GM12875 (cell line): Measurements from ENCODE around the gene S1PR3.

ENCODE experiments used
- H3K4me3 ChIP-seq: one replicate; pipeline ENCODE4 v1.5.1; 2011; ENCODE audit warnings: low read depth, low read length, control low read depth
- CTCF ChIP-seq: IDR thresholded peaks from 2 replicates; pipeline ENCODE4 v1.5.1; 2011; ENCODE audit warnings: low read depth, mild to moderate bottlenecking, control low read depth, inconsistent platforms, low read length, moderate library complexity, borderline replicate concordance; ENCODE audit not compliant: insufficient read depth

Gene S1PR3

GRCh38 chr9:89044881-89045280 lies 53.6 kb downstream of the S1PR3 start:
- no peak for TF ChIP-seq CTCF
- no peak overlapping the region for H3K4me3 ChIP-seq

- no peak overlapping the region for H3K4me3 ChIP-seq
- no peak for TF ChIP-seq CTCF
Observed at GRCh38 chr9:89046832-89047231, 55.6 kb downstream of the S1PR3 start.

GRCh38 chr9:89047667-89048066 lies 56.4 kb downstream of the S1PR3 start:
- H3K4me3 ChIP-seq: no peak overlapping the region
- TF ChIP-seq CTCF: no peak

- no peak for TF ChIP-seq CTCF
- no peak overlapping the region for H3K4me3 ChIP-seq
Observed at GRCh38 chr9:89048616-89049015, 57.3 kb downstream of the S1PR3 start.

GRCh38 chr9:89049646-89050045 lies 58.4 kb downstream of the S1PR3 start:
- H3K4me3 ChIP-seq: no peak overlapping the region
- no peak for TF ChIP-seq CTCF

- TF ChIP-seq CTCF: no peak
Observed at GRCh38 chr9:89051421-89052025, 60.3 kb downstream of the S1PR3 start.

GRCh38 chr9:89052470-89053097 lies 61.3 kb downstream of the S1PR3 start:
- no peak for TF ChIP-seq CTCF

More at GRCh38 chr9:89051421-89052025, 60.3 kb downstream of the S1PR3 start:
- no peak overlapping the region for H3K4me3 ChIP-seq

More at GRCh38 chr9:89052470-89053097, 61.3 kb downstream of the S1PR3 start:
- H3K4me3 ChIP-seq: no peak overlapping the region
